ENCODE results near the gene MPRIP.

MPRIP gene

DNA sequence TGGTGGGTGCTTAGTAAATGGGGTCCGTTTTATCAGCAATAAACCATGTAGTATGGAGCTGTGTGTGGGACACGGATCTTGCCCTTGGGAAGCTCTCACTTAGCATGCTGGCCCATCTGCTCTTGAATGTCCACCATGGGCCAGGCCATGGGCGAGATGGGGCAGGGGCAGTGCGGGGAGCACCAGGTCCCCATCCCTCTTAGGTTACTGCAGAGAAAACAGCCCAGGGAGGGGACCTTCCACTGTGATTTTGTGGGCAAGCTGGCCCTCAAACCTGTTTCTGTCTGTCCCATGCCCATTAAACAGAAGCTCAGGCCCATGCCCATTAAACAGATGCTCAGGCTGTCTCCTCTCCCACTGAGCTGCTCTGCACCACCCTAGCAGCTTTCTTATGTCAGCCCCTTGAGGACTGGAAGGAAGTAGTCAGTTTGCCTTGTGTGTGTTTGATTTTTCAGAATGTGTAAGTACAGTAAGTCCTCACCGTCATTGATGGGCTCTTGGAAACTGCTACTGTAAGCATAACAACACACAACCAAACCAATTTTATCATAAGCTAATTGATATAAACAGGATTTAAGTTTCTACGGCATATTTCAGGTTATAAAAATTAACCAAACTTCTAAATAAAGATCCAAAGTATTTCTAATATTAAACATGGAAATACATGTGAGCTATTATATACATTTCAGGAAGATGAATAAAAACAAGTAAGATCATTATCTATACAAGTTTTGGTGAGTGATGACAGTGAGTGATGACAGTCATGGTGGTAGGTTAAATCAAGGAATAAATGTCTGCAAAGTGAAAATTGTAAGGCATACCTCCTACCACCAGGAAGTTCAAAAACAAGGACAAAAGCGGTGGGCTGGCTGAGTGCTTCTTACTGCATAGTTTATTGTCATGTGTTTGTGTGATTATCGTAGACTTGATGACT lies 11.5 kb downstream of the MPRIP start:
- Histone ChIP-seq H3K4me3 (ENCODE audit: low read depth, low read length) (no peak overlapping the region), H3K79me2 (ENCODE audit: control insufficient read depth, insufficient read depth, low read length, unreplicated experiment) (peaks cover 97% of the 10 kb centered on the region), H2AFZ (ENCODE audit: low read length, unreplicated experiment) (no peak overlapping the region), H3K36me3 (ENCODE audit: insufficient read depth, low read length) (no peaks in the 10 kb centered on the region), H3K4me1 (ENCODE audit: control insufficient read depth, insufficient read depth, low read length, unreplicated experiment) (peaks cover 31% of the 10 kb centered on the region), H3K27me3 (ENCODE audit: insufficient read depth, low read length) (no peaks in the 10 kb centered on the region), H3K27ac (ENCODE audit: low read depth, low read length) (no peak overlapping the region)

DNA sequence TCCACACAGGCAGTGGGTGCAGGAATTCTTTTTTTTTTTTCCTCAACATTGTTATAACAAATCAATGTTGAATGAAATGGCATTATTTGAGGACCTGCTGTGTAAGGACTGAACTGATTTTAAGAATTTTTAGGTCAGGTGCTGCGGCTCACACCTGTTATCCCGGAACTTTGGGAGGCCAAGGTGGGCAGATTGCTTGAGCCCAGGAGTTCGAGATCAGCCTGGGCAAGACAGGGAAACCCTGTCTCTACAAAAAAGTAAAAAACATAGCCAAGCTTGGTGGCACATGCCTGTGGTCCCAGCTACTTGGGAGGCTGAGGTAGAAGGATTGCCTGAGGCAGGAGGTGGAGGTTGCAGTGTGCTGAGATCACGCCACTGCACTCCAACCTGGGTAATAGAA lies 12.4 kb downstream of the MPRIP start:
- H3K4me3 ChIP-seq (ENCODE audit: low read depth, low read length): no peak overlapping the region
- H2AFZ ChIP-seq (ENCODE audit: low read length, unreplicated experiment): no peak overlapping the region
- peaks cover 97% of the 10 kb centered on the region for H3K79me2 ChIP-seq (ENCODE audit: control insufficient read depth, insufficient read depth, low read length, unreplicated experiment)
- H3K4me1 ChIP-seq (ENCODE audit: control insufficient read depth, insufficient read depth, low read length, unreplicated experiment): peaks cover 31% of the 10 kb centered on the region
- no peak overlapping the region for H3K27ac ChIP-seq (ENCODE audit: low read depth, low read length)
- H3K36me3 ChIP-seq (ENCODE audit: insufficient read depth, low read length): no peaks in the 10 kb centered on the region
- H3K27me3 ChIP-seq (ENCODE audit: insufficient read depth, low read length): no peaks in the 10 kb centered on the region

DNA sequence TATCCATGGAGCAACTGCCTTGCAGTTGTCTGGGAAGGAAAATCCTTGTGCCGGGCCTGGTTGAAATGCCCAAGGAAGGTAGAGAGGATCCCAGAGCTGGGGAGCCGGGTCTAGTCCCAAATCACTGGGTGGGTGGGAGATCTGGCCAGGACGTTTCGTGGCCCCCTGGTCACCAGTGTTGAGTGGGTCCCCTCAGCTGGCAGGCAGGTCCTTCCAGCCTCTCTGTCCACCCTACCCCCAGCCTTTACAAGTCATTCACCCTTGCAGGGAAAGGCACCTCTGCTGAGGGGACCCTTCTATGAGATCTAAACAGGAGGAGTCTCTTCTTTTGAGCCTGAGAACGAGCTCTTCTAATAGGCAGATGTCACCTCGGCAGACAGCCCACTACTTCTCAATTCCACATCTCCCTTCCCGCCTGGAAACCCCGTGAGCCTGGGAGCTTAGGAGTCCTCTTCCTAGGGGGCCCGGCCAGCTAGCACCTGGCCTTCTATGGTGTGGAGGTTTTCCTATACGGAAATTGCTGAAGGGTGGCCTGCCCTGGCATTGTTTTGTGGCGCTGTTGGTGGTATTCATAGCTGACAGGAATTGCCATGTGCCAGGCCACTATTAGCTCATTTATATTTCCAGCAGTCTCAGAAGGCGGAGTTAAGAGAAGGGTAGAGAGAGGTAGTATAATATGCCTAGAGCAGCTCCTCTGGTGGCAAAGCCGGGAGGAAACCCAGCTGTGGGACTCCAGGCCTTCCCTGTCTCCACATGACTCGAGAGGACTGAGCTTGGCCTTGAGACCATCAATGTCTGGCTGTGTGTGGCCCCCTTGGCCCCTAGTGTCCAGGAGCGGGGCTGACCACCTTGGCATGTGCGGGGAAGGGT lies 13.3 kb downstream of the MPRIP start:
- Histone ChIP-seq H2AFZ (ENCODE audit: low read length, unreplicated experiment) (no peak overlapping the region), H3K4me3 (ENCODE audit: low read depth, low read length) (no peak overlapping the region), H3K27ac (ENCODE audit: low read depth, low read length) (no peak overlapping the region), H3K27me3 (ENCODE audit: insufficient read depth, low read length) (no peaks in the 10 kb centered on the region), H3K4me1 (ENCODE audit: control insufficient read depth, insufficient read depth, low read length, unreplicated experiment) (peaks cover 31% of the 10 kb centered on the region), H3K79me2 (ENCODE audit: control insufficient read depth, insufficient read depth, low read length, unreplicated experiment) (peaks cover 99% of the 10 kb centered on the region), H3K36me3 (ENCODE audit: insufficient read depth, low read length) (no peaks in the 10 kb centered on the region)

DNA sequence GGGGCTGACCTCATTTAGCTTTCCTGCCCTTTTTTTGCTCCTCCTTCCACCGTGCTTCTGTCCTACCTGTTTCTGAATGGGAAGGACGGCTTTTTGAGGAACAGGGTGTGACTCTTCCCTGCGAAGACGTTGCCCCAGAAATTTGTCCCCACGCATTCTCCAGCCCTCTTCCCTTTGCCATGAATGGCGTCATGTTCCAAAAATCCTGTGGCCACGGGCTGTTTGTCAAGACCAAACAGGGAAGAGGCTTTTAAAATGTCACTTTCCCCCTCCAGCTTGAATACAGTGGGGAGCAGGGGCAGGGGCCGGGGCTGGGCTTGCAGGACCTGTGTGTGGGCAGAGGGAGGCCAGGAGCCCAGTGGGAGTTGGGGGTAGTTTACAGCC lies 13.9 kb downstream of the MPRIP start:
- H3K4me3 ChIP-seq (ENCODE audit: low read depth, low read length): no peak overlapping the region
- H3K4me1 ChIP-seq (ENCODE audit: control insufficient read depth, insufficient read depth, low read length, unreplicated experiment): peaks cover 27% of the 10 kb centered on the region
- peaks cover 99% of the 10 kb centered on the region for H3K79me2 ChIP-seq (ENCODE audit: control insufficient read depth, insufficient read depth, low read length, unreplicated experiment)
- H3K27ac ChIP-seq (ENCODE audit: low read depth, low read length): no peak overlapping the region
- H2AFZ ChIP-seq (ENCODE audit: low read length, unreplicated experiment): no peak overlapping the region
- H3K27me3 ChIP-seq (ENCODE audit: insufficient read depth, low read length): no peaks in the 10 kb centered on the region
- no peaks in the 10 kb centered on the region for H3K36me3 ChIP-seq (ENCODE audit: insufficient read depth, low read length)

DNA sequence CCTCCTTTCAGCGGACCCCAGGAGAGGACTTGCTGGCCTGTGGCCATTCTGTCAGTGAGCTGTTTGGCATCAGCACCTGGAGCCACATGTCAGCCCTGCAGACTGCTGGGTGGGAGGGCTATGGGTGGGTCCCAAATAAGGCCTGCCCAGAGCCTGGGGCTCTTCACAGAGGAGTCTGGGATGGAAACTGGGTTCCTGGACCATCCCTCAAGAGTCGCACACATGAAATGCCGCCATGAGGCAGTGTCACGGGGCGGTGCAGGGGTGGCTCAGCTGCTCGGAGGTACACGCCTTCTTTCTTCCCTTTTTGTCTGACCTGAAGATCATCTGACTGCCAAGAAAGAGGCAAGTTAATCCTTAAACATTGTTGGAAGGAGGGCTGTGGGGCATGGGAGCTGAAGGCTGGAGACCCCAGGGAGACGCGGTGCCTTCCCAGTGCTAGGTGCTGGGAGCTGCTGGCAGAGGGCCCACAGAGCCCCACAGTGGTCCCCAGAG lies 14.8 kb downstream of the MPRIP start:
- no peaks in the 10 kb centered on the region for H3K36me3 ChIP-seq (ENCODE audit: insufficient read depth, low read length)
- H2AFZ ChIP-seq (ENCODE audit: low read length, unreplicated experiment): no peak overlapping the region
- peaks cover 23% of the 10 kb centered on the region for H3K4me1 ChIP-seq (ENCODE audit: control insufficient read depth, insufficient read depth, low read length, unreplicated experiment)
- no peaks in the 10 kb centered on the region for H3K27me3 ChIP-seq (ENCODE audit: insufficient read depth, low read length)
- peaks cover 98% of the 10 kb centered on the region for H3K79me2 ChIP-seq (ENCODE audit: control insufficient read depth, insufficient read depth, low read length, unreplicated experiment)
- H3K27ac ChIP-seq (ENCODE audit: low read depth, low read length): no peak overlapping the region
- no peak overlapping the region for H3K4me3 ChIP-seq (ENCODE audit: low read depth, low read length)

DNA sequence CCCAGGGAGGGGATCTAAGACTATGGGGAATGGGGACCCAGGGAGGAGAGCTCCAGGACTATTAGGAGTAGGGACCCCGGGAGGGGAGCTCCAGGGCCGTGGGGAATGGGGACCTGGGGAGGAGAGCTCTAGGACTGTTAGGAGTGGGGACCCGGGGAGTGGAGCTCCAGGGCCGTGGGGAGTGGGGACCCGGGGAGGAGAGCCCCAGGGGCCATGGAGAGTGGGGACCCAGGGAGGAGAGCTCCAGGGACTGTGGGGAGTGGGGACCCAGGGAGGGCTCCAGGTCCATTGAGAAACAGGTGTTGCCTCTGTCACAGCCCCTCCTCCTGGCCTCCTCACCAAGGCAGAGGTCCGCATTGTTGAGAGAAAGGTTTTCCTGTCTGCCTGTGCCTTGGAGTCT lies 16.0 kb downstream of the MPRIP start:
- Histone ChIP-seq H3K36me3 (ENCODE audit: insufficient read depth, low read length) (no peaks in the 10 kb centered on the region), H3K27me3 (ENCODE audit: insufficient read depth, low read length) (no peaks in the 10 kb centered on the region), H3K4me1 (ENCODE audit: control insufficient read depth, insufficient read depth, low read length, unreplicated experiment) (peaks cover 26% of the 10 kb centered on the region), H3K27ac (ENCODE audit: low read depth, low read length) (no peak overlapping the region), H3K79me2 (ENCODE audit: control insufficient read depth, insufficient read depth, low read length, unreplicated experiment) (peaks cover 98% of the 10 kb centered on the region), H2AFZ (ENCODE audit: low read length, unreplicated experiment) (no peak overlapping the region), H3K4me3 (ENCODE audit: low read depth, low read length) (no peak overlapping the region)

DNA sequence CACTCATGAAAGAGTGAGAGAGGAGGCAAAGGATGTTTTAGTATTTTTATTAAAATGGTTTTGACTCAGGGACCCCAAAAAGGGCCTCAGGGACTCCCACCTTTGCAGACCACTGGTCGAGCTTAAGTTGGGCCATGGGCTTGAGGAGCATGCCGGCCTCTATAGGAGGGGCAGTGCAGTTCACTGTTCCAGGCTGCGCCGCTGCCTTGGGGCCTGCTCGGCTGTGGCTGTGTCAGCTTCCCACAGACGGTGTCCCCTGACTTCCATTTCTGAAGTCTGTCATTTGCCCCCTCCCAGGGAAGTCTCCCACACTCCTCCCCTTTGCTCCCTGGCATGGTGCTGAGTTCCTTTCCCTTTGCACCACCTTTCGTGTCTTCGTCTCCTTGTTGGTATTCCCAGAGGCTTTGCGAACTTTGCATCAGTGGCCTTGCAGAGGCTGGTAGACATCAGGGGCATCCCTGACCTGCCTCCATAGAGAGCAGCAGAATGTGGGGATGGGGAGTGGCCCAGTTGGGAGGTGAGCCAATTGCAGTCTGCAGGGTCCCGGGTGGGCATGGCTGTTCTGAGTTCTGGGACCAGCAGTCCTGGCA lies 17.1 kb downstream of the MPRIP start:
- Histone ChIP-seq H3K27ac (ENCODE audit: low read depth, low read length) (no peak overlapping the region), H3K4me3 (ENCODE audit: low read depth, low read length) (no peak overlapping the region), H2AFZ (ENCODE audit: low read length, unreplicated experiment) (no peak overlapping the region), H3K4me1 (ENCODE audit: control insufficient read depth, insufficient read depth, low read length, unreplicated experiment) (peaks cover 37% of the 10 kb centered on the region), H3K36me3 (ENCODE audit: insufficient read depth, low read length) (no peaks in the 10 kb centered on the region), H3K27me3 (ENCODE audit: insufficient read depth, low read length) (no peaks in the 10 kb centered on the region), H3K79me2 (ENCODE audit: control insufficient read depth, insufficient read depth, low read length, unreplicated experiment) (peaks cover 98% of the 10 kb centered on the region)

DNA sequence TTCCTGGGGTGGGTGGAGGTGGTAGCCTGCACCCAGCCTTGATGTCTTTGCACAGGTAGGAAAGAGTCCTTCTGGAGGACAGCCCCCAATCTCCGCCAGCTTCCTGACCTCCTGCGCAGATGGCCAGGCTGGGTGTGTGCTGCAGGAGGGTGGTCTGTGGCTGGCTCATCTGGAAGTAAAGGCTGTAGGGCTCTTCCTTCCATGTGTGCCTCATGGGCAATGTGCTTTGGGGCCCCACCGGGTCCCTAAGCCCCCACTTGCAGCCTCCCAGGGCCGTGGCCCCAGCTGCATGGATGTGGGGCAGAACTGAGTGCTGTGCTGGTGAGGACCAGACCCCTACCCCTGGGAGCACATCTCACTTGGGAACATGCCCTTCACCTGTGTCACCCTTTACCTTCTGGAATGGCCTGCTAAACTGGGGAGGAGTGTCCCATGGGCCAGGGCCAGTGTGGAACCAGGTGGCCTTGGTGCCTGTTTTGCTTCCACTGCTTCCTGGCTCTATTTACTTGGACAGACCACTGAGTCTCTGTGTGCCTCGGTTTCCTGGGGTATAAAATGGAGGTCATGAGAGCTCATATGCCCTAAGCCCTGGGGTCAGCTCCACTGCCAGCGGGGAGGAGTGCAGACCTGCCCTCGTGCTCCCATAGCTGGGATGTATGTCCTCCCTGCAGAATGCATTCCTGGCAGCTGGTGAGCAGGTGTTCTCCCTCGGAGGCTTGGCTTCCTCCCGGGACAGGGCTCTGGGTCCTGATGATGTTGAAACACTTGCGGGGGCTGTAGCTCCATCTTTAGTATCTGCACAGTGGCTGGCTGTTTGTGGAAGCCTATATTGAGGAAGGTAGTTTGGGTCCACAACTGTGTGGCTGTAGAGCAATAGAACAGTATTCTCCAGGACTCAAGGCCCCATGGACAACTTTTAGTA lies 18.0 kb downstream of the MPRIP start:
- Histone ChIP-seq H2AFZ (ENCODE audit: low read length, unreplicated experiment) (no peak overlapping the region), H3K27ac (ENCODE audit: low read depth, low read length) (no peak overlapping the region), H3K4me1 (ENCODE audit: control insufficient read depth, insufficient read depth, low read length, unreplicated experiment) (peaks cover 41% of the 10 kb centered on the region), H3K79me2 (ENCODE audit: control insufficient read depth, insufficient read depth, low read length, unreplicated experiment) (peaks cover 98% of the 10 kb centered on the region), H3K4me3 (ENCODE audit: low read depth, low read length) (no peak overlapping the region), H3K36me3 (ENCODE audit: insufficient read depth, low read length) (no peaks in the 10 kb centered on the region), H3K27me3 (ENCODE audit: insufficient read depth, low read length) (no peaks in the 10 kb centered on the region)

DNA sequence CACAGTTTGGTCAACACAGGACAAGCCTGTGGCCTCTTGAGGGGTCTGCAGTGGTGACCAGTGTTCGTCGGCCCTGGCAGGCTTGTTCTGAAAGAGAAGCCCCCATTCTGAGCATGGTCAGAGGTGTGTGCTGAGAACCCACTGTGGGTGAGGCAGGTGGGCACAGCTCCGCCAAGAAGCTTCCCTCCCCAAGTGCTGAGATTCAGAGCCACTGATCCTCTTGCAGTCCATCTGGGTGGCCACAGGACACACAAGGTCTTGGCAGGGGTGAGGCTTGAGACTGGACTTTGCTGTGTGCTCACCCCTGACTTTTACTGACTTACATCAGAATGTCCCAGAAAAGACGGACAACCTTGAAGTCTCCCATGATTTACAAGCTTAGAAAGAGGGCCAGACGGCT lies 18.7 kb downstream of the MPRIP start:
- Histone ChIP-seq H3K36me3 (ENCODE audit: insufficient read depth, low read length) (no peaks in the 10 kb centered on the region), H3K27ac (ENCODE audit: low read depth, low read length) (no peak overlapping the region), H3K4me1 (ENCODE audit: control insufficient read depth, insufficient read depth, low read length, unreplicated experiment) (peaks cover 38% of the 10 kb centered on the region), H3K27me3 (ENCODE audit: insufficient read depth, low read length) (no peaks in the 10 kb centered on the region), H3K79me2 (ENCODE audit: control insufficient read depth, insufficient read depth, low read length, unreplicated experiment) (peaks cover 98% of the 10 kb centered on the region), H3K4me3 (ENCODE audit: low read depth, low read length) (no peak overlapping the region), H2AFZ (ENCODE audit: low read length, unreplicated experiment) (no peak overlapping the region)

DNA sequence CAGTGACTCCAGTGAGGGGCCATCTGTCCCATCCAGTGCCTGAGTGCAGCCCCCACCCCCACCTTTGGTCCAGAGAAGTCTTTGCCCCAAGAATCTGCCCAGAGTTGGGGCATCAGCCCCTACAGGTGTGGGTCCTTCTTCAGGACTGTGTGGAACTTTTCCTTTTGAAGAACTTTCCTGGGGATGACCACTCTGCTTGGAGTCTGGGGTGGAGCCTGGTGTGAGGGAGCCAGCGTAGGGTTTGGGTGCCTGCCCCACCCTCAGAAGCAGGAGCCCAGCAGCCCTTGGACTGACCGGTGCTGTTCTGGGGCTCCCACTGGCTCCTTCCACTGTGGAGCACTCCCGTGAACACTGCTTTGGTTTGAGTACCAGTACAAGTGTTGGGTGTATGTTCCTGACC lies 19.3 kb downstream of the MPRIP start:
- Histone ChIP-seq H3K4me1 (ENCODE audit: control insufficient read depth, insufficient read depth, low read length, unreplicated experiment) (peaks cover 36% of the 10 kb centered on the region), H3K27me3 (ENCODE audit: insufficient read depth, low read length) (no peaks in the 10 kb centered on the region), H2AFZ (ENCODE audit: low read length, unreplicated experiment) (no peak overlapping the region), H3K36me3 (ENCODE audit: insufficient read depth, low read length) (no peaks in the 10 kb centered on the region), H3K4me3 (ENCODE audit: low read depth, low read length) (no peak overlapping the region), H3K79me2 (ENCODE audit: control insufficient read depth, insufficient read depth, low read length, unreplicated experiment) (peaks cover 95% of the 10 kb centered on the region), H3K27ac (ENCODE audit: low read depth, low read length) (no peak overlapping the region)
